NCI-H2171 (cell line): ENCODE results near the gene RDH8.
"Not testable (repeated sequence)": the region's sequence is repeated elsewhere in the genome, so short reads cannot be mapped to it uniquely, and the experiment has no call there.

Experiments
- DNase-seq: peaks from one replicate; lab custom pipeline; 2025; lab: John Stamatoyannopoulos, UW

The RDH8 gene

DNA sequence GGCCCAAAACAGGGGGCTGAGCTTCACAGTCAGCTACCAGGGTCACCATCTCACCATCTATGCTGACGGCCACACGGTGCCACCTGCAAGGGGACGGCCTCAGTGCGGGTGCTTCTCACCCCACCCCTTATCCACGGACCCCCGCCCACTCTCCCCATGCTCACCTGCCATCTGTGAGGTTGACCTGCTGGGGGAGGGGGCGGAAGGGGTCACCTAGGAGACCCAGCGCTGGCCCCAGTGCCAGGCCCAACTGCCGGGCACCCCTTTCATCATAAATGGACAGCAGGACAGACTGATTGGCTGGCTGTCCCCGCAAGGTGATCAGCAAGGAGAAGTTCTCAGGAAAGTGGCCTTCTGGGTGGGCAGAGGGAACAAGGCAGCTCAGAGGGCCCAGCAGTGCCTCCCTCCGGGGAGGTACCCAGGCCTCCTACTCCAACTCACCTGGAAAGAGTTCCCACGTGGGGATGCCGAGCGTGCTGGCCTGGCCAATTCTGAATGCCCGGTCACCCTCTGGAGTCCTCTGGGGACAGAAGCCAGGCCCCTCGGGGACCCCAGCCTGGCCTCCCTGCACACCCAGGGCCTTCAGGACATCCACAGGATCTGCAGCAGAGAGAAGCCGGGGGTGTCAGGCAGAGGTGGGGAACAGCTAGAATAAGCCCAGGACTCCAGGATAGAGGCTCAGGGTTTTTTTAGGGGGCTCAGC, 7.5 kb upstream of the RDH8 start:
- no peak for DNase-seq

DNA sequence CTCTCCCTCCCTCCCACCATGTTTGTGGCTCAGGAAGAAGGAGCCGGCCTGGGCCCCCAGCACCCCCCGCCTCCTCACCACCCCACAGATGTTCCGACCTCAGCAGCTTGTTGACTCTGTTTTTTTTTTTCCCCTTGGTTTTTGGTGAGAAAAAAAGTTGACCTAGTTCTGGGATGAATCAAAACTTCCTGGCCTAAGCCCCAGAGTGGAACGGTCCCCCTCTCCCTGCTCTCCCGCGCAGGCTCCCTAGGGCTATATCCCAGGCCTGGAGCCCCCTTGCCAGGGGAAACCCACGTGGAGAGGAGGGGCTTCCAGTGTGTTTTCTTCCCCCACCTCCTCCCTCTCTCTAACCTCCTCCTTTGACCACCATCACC, 7.0 kb upstream of the RDH8 start:
- DNase-seq, result no peak

DNA sequence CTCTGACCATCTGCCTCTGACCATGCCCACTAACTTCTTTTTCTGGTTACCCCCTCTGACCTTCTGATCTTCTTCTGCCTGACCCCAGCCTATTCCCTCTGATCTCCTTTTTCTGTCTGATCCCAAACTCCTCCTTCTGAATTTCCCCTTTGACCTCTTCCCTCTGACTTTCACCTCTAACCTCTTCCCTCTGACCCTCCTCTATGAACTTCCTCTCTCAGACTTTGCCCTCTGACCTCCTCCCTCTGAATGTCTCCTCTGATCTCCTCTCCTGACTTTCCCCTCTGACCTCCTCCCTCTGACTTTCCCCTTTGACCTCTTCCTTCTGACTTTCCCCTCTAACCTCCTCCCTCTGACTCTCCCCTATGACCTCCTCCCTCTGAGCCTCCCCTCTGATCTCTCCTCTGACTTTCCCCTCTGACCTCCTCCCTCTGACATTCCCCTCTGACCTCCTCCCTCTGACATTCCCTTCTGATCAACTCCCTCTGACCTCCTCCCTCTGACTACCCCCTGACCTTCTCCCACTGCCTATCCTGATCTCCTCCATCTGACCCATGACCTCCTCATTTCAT, 6.4 kb upstream of the RDH8 start:
- no peak for DNase-seq

DNA sequence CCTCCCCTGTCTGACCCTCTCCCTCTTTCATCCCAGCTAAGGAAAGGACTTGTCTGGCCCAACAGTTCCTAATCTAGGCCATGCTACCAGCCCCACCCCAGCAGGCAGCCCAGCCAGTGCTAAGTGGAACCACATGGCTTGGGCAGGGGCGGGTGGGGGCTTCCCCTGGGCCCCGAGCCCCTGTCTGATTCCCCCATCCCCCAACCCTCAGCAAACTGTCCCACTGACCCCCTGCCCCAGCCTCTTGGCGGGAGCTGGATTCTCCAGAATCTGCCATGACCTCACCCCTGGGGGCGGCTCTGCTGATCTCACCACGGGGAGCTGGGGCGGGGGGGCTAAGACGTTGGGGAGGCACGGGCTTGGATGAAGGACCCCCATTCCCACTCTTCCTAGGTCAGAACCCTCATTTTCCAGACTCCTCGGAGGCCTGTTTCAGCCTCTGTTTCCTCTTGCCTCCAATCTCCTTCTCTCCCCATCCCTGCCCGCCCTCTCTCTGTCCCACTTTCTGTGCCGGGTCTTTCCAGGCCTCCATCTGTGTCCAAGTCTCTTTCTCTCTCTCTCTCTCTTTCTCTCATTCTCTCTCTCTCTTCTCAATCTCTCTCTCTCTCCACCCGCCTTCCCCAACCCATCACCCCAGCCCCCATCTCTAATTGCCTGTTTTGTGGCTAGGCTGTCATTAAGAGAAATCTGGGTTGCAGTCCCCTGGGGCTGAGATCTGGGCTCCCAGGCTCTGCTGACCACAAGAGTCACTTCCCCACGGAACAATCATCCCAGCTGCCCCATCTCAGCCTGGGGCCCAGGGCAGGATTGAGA, 5.7 kb upstream of the RDH8 start:
- no peak for DNase-seq

DNA sequence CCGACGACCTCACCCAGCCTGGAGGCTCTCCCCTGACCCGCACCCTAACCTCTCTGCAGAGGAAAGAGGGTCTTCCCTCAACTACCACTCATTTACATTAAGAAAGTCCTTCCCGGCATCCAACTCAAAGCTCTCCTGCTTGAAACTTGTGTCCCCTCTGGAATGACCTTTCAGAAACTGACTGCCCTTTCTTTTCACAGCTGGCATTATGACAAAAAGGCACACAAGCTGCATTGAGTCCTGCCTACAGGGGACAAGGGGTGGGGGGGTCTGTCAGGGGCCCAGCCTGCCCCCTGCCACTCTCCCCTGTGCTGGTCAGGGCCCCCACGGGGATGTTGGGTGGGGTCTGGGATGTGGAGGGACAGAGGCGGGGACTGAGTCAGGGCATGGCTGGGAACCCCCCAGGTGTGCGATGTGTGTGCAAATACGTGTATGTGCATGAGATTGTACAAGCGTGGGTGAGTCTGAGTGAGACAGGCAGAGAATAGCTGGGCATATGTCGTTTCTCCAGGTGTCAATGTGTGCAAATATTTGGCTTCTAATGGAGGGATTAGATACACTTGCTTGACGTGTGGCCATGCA, 5.0 kb upstream of the RDH8 start:
- DNase-seq, result no peak

DNA sequence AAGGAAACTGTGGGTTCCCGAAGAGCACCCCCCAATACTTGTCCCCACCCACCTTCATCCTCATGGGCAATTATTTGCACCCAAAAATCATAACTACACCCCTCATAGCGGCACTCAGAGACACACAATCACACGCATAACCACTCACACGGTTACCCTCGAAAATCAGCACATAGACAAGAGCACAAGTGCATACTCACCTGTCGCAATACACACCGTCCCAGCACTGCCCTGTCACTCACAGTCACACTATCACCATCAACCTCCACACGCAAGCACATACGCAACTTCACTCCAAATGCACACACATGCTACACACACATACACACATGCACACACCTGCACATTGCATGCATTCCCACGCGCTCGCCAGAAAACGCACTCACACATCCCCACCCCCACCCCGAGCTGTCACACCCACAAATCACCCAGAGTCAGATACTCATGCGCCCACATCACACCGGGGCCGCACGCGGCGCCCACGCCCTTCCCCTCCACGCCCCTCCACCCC, 3.5 kb upstream of the RDH8 start:
- no peak for DNase-seq

DNA sequence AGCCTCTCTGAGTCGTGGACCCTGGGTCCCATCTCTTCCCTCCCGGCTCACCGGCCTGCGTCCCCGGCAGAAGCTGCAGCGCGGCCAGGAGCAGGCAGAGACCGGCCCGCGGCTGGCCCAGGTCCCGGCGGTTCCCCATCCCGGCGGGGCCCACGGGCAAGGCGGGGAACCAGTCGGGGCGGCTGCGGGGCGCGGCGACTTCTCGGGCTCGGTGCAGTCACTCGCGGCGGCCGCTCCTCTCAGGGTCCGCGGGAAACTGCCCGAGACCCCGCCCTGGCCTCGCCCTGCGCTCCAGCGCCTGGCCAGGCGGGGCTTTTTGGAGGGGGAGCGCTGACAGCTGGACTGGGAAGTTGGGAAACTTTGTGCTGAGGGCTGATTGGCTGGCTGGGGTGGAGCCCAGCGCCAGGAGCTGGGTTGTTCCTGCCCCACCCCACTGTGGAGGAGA, 3.0 kb upstream of the RDH8 start, which contains the start of gene COL5A3:
Gene COL5A3 (minus strand): TSS at position 258 of the 445 bp plus-strand sequence. CDS start 119 bp downstream, at position 139.
- DNase-seq, result no peak

DNA sequence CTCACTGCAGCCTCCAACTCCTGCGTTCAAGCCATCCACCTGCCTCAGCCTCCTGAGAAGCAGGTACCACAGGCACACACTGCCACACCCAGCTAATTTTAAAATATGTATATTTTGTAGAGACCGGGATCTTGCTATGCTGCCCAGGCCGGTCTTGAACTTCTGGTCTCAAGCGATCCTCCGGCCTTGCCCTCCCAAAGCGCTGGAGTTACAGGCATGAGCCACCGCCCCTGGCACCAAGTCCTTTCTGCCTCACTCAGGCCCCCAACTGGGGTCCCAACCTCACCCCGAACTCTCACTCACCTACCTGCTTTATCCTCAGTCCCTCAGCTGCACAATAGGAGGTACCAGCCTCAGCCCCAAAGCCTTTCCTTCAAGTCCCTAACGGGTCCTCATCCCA, 2.3 kb upstream of the RDH8 start:
- DNase-seq, result no peak

DNA sequence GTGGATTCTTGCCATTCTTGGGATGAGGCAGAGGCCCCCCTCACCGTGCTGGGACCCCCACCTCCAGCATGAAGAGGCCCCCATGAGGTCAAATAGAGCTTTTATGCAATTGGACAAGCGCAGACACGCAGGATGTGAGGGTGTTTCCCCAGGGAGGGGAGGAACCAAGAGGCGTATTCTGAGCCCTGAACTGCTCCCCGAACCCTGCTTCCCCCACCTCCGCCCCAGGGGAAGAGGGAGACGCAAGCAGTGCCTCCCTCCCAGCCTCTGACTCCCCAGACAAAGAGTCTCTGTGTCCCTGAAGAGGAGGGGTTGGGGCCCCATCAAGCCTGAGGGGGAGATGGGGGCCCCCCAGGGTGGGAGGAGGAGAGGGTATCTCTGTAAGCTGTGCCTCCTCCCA, 1.3 kb upstream of the RDH8 start:
- no peak for DNase-seq

DNA sequence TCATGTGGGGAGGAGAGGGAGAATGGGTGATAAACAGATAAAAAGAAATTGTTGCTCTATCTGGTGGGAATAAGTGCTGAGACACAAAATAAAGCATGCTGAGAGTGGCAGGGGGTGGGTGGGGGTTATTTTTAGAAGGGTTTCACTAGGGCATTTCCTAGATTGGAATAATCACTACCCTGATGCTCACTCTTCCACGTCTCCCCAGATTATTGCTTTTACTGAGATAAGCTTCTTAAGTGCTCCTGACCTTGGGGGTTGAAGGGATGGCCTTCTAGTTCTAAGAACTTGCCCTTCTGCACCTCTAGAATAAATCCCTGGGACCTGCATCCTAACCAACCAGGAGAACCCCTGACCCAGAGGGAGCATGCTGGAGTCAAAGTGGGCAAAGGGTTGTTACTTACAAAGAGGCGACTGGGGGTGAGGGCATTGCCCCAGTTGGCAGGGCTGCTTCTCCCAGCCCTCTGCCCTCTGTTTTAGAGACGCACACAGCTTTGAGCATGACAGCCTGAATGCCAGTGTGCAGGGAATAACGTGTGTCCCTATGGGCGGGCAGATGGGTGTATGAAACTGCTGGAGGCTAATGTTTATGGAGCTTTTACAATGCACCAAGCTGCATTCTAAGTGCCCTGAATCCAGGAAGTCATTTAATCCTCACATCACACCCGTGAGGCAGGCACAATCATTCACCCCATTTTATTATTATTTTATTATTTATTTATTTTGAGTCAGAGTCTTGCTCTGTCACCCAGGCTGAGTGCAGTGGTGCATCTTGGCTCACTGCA, 743 bp downstream of the RDH8 start:
- no peak for DNase-seq

DNA sequence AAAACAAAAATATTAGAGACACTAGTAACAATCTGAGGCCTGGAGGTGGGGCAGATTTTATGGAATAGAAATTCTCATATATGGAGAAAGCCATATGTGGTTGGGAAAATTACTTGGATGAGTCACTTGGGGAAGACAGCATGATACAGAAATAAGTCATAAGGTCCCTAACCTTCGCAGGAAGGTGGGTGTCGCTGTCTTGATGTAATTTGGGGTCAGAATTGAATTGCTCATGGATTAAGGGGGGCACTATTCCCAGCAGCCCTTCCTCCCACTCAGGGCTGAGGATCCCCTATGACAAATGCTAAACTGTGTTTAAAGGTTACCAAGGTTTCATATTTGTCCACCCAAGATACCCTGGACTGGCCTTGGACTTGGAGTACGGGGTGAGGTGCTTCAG, 5.0 kb downstream of the RDH8 start:
- no peak for DNase-seq

DNA sequence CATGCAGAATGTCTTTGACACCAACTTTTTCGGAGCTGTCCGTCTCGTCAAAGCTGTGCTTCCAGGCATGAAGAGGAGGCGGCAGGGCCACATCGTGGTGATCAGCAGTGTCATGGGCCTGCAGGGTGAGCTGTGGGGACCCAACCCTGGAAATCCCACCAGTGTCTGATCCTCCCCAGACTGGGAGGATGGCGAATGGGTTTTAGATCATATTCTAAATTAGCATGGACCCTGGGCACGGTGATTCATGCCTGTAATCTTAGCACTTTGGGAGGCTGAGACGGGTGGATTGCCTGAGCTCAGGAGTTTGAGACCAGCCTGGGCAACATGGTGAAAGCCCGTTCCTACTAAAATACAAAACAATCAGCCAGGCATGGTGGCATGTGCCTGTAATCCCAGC, 5.5 kb downstream of the RDH8 start:
- no peak for DNase-seq

DNA sequence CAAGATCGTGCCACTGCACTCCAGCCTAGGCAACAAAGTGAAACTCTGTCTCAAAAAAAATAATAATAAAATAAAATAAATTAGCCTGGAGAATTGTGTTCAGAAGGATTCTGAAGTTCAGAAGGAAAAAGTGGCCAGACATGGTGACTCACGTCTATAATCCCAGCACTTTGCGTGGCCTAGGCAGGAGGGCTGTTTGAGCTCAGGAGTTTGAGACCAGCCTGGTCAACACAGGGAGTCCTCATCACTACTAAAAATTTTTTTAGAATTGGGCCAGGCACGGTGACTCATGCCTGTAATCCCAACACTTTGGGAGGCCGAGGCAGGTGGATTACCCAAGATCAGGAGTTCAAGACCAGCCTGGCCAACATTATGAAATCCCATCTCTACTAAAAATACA, 6.0 kb downstream of the RDH8 start:
- no peak for DNase-seq

DNA sequence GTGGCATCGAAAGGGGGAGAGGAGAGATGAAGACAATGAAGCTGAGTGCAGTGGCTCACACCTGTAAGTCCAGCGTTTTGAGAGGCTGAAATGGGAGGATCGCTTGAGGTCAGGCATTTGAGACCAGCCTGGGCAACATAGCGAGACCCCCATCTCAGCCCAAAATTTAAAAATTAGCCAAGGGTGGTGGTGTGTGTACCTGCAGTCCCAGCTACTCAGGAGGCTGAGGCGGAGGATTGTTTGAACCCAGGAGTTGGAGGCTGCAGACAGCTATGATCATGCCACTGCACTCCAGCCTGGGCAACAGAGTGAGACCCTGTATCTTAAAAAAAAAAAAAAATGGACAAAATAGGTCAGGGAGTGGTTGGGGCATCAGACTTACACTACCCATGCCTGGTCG, 7.6 kb downstream of the RDH8 start:
- DNase-seq, result no peak

DNA sequence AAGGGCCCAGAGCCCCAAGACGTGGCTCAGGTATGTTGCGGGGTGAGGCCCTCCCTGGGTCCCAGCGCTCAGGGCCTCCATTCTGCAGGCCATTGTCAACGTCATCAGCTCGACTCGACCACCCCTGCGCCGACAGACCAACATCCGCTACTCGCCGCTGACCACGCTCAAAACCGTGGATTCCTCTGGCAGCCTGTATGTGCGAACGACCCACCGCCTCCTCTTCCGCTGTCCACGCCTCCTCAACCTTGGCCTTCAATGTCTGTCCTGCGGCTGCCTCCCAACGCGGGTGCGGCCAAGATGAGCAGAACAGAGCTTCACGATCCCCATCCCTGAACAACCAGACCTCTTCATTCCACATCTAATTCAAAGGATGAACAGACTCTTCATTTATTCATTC, 8.2 kb downstream of the RDH8 start:
- DNase-seq, result no peak

DNA sequence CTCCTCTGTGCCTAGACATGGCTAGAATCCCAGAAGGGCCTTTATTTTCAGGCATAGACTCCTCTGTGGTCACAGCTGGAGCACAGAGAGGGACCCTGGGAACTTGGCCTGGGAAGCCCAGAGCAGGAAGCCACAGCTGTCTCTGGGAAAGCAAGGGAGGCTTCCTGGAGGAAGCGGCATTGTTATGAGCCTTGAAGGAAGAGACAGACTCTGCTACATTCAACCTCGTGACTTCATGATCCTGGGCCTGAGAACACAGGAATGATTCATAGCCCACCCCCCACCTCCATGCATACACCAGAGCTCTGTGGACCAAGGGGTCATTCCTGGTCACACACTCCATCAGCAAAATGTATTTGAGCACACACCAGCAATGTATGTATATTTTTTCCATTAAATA, 8.6 kb downstream of the RDH8 start:
- DNase-seq, result no peak

DNA sequence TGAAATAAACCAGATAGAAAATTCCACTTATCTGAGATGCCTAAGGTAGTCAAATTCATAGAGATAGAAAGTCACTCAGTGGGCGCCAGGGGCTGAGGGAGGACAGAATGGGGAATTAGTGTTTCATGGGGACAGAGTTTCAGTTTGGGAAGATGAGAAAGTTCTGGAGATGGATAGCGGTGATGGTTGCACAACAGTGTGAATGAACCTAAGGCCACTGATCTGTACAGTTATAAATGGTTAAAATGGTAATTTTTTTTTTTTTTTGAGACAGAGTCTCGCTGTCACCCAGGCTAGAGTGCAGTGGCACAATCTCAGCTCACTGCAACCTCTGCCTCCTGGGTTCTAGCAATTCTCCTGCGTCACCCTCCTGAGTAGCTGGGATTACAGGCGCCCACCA, 9.8 kb downstream of the RDH8 start:
- DNase-seq, result not testable (repeated sequence)

DNA sequence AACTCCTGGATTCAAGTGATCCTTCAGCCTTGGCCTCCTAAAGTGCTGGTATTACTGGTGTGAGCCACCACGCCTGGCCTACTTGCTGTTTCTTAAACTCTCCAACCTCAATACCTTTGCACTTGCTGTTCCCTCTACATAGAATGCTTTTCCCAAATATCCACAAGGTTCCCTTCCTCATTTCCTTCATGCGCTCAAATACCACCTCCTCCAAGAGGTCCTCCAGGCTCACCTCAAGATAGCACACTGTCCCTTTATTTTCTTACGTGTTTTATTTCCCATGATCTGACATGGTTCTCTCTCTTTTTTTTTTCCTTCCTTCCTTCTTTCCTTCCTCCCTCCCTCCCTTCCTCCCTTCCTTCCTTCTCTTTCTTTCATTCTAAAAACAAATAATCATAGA, 13.5 kb downstream of the RDH8 start:
- no peak for DNase-seq

DNA sequence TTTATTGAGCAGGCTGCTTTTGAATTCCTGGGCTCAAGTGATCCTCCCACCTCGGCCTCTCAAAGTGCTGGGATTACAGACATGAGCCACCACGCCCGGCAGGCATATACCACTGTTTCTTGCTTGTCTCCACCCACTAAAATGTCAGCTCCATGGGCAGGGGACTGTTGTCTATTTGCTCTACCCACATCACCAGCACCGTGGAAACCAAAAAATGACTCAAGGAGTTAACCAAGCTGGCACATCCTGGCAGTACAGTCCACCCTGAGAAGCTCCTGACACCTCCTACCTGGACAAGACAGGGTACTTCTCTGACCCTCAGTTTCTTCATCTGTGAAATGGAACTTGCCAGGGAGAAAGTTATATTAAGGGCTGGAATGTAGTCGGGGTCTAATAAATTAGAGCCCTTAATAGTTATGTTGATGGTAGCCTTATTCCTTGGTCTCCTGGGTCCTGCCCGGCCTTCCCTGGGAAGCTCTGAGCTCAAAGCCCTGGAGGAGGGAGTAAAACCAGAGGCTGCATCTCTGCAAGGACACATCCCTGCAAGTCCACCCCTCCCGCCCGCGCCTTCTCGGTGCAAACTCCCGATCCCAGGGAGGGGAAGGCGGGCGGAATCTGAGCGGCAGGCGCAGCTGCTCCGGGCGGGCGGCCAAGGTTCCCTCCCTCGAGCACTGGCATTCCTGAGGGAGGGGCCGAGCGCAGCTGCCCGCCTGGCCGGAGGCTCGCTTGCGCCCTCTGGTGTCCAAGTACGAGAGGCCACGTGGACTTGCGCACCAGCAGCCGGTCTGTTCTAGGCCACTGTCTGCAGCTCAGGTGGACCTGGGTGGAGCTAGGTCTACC, 14.1 kb downstream of the RDH8 start:
- DNase-seq, result peak; percentile 87

DNA sequence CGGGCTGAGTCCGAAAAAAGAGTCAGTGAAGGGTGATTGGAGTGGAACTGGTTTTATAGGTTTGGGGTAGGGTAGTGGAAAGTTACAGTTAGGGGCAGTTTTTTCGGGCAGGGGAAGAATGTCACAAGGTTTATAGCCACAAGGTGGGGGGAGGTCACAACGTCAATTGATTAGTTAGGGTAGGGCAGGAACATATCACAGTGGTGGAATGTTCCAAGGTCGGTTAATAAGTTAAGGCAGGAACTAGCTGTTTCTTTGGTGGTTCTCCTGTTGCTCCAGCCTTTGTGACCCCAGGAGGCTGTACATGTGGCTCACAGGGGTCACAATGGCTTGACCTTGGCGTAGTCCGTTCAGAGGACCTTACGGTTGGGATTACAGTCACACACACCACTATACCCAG, 20.3 kb downstream of the RDH8 start:
- DNase-seq, result no peak

DNA sequence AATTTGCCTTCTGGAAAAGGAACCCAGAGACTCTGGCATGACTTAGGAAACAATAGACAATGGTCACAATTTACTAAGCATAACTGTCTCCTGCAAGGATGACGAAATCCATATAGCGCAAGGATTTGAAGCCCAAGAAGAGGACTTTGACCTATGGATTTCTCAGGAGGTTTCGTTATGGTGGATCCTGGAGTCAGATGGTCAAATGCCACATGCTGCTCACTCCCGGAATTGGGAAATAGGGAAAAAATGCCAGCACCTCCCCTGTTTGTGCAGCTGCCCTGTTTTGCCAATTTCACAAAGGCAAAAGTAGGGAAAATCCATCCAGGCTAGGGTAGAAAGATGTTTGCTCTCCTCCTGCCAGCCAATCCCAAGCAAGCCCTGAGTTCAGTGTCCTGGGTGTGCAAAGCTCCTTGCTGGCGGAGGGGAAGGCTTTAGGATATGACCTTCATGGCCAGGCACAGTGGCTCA, 23.4 kb downstream of the RDH8 start:
- DNase-seq, result no peak
